GM21786 (cell line): Measurements from ENCODE around the gene DHRSX.
"Not testable (repeated sequence)": the region's sequence is repeated elsewhere in the genome, so short reads cannot be mapped to it uniquely, and the experiment has no call there.

Source experiments
- ATAC-seq: cut with Tn5 transposase; IDR thresholded peaks from one replicate; pipeline ENCODE4 v1.9.1; 2021; ENCODE audit not compliant: unreplicated experiment

Gene DHRSX

GRCh38 chrX:2500803-2501558 is at the start of gene DHRSX, which contains the start of gene ZBED1:
Gene DHRSX, minus strand, starts transcription at chrX:2500976. Its CDS starts 51 bp downstream, at chrX:2500925.
Gene ZBED1, minus strand, starts transcription at chrX:2500976. Its CDS starts 10,257 bp downstream, at chrX:2490719.
- ATAC-seq: peak; percentile 44

- no peak for ATAC-seq
Measured at GRCh38 chrX:2549876-2550275, 49.1 kb upstream of the DHRSX start.

GRCh38 chrX:2548711-2549423 is 48.1 kb upstream of the DHRSX start:
- ATAC-seq: no peak

- ATAC-seq: no peak
Measured at GRCh38 chrX:2547736-2548135, 47.0 kb upstream of the DHRSX start.

GRCh38 chrX:2546496-2546895 is 45.7 kb upstream of the DHRSX start:
- no peak for ATAC-seq

GRCh38 chrX:2545144-2545543 is 44.4 kb upstream of the DHRSX start:
- no peak for ATAC-seq

GRCh38 chrX:2542826-2543521 is 42.2 kb upstream of the DHRSX start:
- no peak for ATAC-seq

GRCh38 chrX:2541603-2542002 is 40.8 kb upstream of the DHRSX start:
- no peak for ATAC-seq

- ATAC-seq: no peak
Measured at GRCh38 chrX:2540426-2540947, 39.7 kb upstream of the DHRSX start.

- no peak for ATAC-seq
Measured at GRCh38 chrX:2539586-2539985, 38.8 kb upstream of the DHRSX start.

GRCh38 chrX:2538031-2538757 is 37.4 kb upstream of the DHRSX start:
- ATAC-seq: no peak

- ATAC-seq: no peak
Measured at GRCh38 chrX:2536974-2537373, 36.2 kb upstream of the DHRSX start.

- ATAC-seq: no peak
Measured at GRCh38 chrX:2536141-2536540, 35.4 kb upstream of the DHRSX start.

GRCh38 chrX:2534261-2535021 is 33.7 kb upstream of the DHRSX start:
- not testable (repeated sequence) for ATAC-seq

- ATAC-seq: no peak
Measured at GRCh38 chrX:2533424-2533823, 32.6 kb upstream of the DHRSX start.

- no peak for ATAC-seq
Measured at GRCh38 chrX:2526390-2526789, 25.6 kb upstream of the DHRSX start.

- ATAC-seq: no peak
Measured at GRCh38 chrX:2523911-2524310, 23.1 kb upstream of the DHRSX start.

- ATAC-seq: peak; percentile 42
Measured at GRCh38 chrX:2521927-2522386, 21.2 kb upstream of the DHRSX start.

- ATAC-seq: peak; percentile 75
Measured at GRCh38 chrX:2521092-2521926, 20.5 kb upstream of the DHRSX start.
